ENCODE measurements around the gene GABBR1.

Gene GABBR1

GRCh38 chr6:29608131-29608530, 24.9 kb downstream of the GABBR1 start:
- H3K4me3 ChIP-seq (ENCODE audit: low read depth, low read length), result no peak overlapping the region
- TF ChIP-seq CTCF (IDR thresholded peaks at IDR 0.05; ENCODE audit: insufficient read depth, low read depth, low read length, missing control alignments), result no peak
- DNase-seq (ENCODE audit: low read depth), result no peak

- no peak for TF ChIP-seq CTCF (IDR thresholded peaks at IDR 0.05; ENCODE audit: insufficient read depth, low read depth, low read length, missing control alignments)
- no peak overlapping the region for H3K4me3 ChIP-seq (ENCODE audit: low read depth, low read length)
- no peak for DNase-seq (ENCODE audit: low read depth)
Measured at GRCh38 chr6:29603930-29604329, 29.1 kb downstream of the GABBR1 start.

DNA sequence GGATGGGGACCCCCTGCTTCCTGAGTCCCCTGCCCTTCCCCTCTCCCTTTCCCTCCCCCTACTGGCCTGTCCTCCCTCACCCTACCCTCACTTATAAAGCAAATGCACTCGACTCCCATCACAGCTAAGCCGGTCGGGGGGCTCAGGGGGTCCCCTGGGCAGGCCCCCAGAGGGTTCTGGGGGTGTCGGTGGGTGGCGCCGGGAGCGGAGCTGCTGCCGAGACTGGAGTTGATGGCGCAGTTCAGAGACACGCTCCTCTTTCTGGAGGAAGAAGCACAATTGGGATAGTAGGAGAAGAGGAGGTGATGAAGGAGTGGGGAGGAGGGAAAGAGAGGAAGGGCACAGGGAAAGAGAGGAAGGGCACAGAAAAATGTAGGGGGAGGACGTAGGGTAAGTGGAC, 29.5 kb downstream of the GABBR1 start:
- DNase-seq (ENCODE audit: low read depth), result no peak
- no peak overlapping the region for H3K4me3 ChIP-seq (ENCODE audit: low read depth, low read length)
- TF ChIP-seq CTCF (IDR thresholded peaks at IDR 0.05; ENCODE audit: insufficient read depth, low read depth, low read length, missing control alignments), result no peak

GRCh38 chr6:29602564-29603361, 30.2 kb downstream of the GABBR1 start:
- DNase-seq (ENCODE audit: low read depth), result peak; percentile 16
- TF ChIP-seq CTCF (IDR thresholded peaks at IDR 0.05; ENCODE audit: insufficient read depth, low read depth, low read length, missing control alignments), result peak; percentile 11
- no peak overlapping the region for H3K4me3 ChIP-seq (ENCODE audit: low read depth, low read length)

- no peak for DNase-seq (ENCODE audit: low read depth)
- H3K4me3 ChIP-seq (ENCODE audit: low read depth, low read length), result no peak overlapping the region
- TF ChIP-seq CTCF (IDR thresholded peaks at IDR 0.05; ENCODE audit: insufficient read depth, low read depth, low read length, missing control alignments), result no peak
Measured at GRCh38 chr6:29598172-29598747, 34.7 kb downstream of the GABBR1 start.

DNA sequence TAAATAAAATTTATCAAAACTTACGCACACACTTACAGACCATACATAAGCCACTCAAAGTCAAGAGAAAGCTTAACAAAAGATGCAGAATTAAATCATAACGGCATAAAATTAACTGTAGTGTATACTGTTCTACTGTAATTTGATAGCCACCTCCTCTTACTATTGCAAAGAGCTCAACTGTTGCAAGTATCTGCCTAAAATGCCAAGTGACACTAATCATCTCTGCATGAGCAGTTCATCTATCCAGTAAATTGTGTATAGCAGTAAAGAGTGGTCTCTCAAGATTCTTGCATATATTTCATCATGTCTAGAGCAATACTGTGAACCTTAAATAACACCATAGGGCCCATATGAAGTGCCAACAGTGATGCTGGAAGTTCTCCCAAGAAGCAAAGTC, 35.8 kb downstream of the GABBR1 start:
- no peak for DNase-seq (ENCODE audit: low read depth)
- no peak overlapping the region for H3K4me3 ChIP-seq (ENCODE audit: low read depth, low read length)
- no peak for TF ChIP-seq CTCF (IDR thresholded peaks at IDR 0.05; ENCODE audit: insufficient read depth, low read depth, low read length, missing control alignments)

All from GM12865 (cell line).